ENCODE data around the gene LMF1.
A peak's percentile ranks its signal among the peaks of the same experiment; 100 is the strongest.

The LMF1 gene

GRCh38 chr16:986925-987582, 16.3 kb upstream of the LMF1 start:
- H3K9me3 Mint-ChIP-seq = no peaks in the 10 kb centered on the region
- H3K4me3 Mint-ChIP-seq = no peak overlapping the region
- no peak for ATAC-seq (replicated peaks)
- H3K27ac Mint-ChIP-seq = no peak overlapping the region
- peaks cover 5% of the 10 kb centered on the region for H3K36me3 Mint-ChIP-seq (ENCODE audit: insufficient read depth)
- peaks cover 0 to 4% of the 10 kb centered on the region in 2 donors for H3K4me1 Mint-ChIP-seq (ENCODE audit: low read depth in 2 of 2)
- no peak for DNase-seq
- peaks cover 7 to 11% of the 10 kb centered on the region in 2 donors for H3K27me3 Mint-ChIP-seq

GRCh38 chr16:986411-986810, 15.6 kb upstream of the LMF1 start:
- no peak overlapping the region for H3K4me3 Mint-ChIP-seq
- H3K9me3 Mint-ChIP-seq = no peaks in the 10 kb centered on the region
- no peak for DNase-seq
- peaks cover 7 to 11% of the 10 kb centered on the region in 2 donors for H3K27me3 Mint-ChIP-seq
- H3K27ac Mint-ChIP-seq = no peak overlapping the region
- no peak for ATAC-seq (replicated peaks)
- peaks cover 5% of the 10 kb centered on the region for H3K36me3 Mint-ChIP-seq (ENCODE audit: insufficient read depth)
- H3K4me1 Mint-ChIP-seq (ENCODE audit: low read depth in 2 of 2) = peaks cover 0 to 4% of the 10 kb centered on the region in 2 donors

- Mint-ChIP-seq H3K27me3 (peaks cover 7 to 17% of the 10 kb centered on the region in 2 donors), H3K27ac (no peak overlapping the region), H3K4me1 (ENCODE audit: low read depth in 2 of 2) (peaks cover 4 to 6% of the 10 kb centered on the region in 2 donors), H3K4me3 (no peak overlapping the region), H3K36me3 (ENCODE audit: insufficient read depth) (peaks cover 11% of the 10 kb centered on the region), H3K9me3 (no peaks in the 10 kb centered on the region)
- ATAC-seq (replicated peaks) (no peak), DNase-seq (no peak)
Measured at GRCh38 chr16:985646-986400, 15.0 kb upstream of the LMF1 start.

- Mint-ChIP-seq H3K27ac (no peak overlapping the region), H3K27me3 (peaks cover 7 to 20% of the 10 kb centered on the region in 2 donors), H3K9me3 (no peaks in the 10 kb centered on the region), H3K36me3 (ENCODE audit: insufficient read depth) (peaks cover 11% of the 10 kb centered on the region), H3K4me3 (no peak overlapping the region), H3K4me1 (ENCODE audit: low read depth in 2 of 2) (peaks cover 4 to 6% of the 10 kb centered on the region in 2 donors)
- DNase-seq = no peak
- no peak for ATAC-seq (replicated peaks)
Measured at GRCh38 chr16:984736-985636, 14.2 kb upstream of the LMF1 start.

- no peaks in the 10 kb centered on the region for H3K9me3 Mint-ChIP-seq
- H3K36me3 Mint-ChIP-seq (ENCODE audit: insufficient read depth) = peaks cover 15% of the 10 kb centered on the region
- H3K4me1 Mint-ChIP-seq (ENCODE audit: low read depth in 2 of 2) = peaks cover 4 to 10% of the 10 kb centered on the region in 2 donors
- no peak overlapping the region for H3K27ac Mint-ChIP-seq
- H3K4me3 Mint-ChIP-seq = no peak overlapping the region
- H3K27me3 Mint-ChIP-seq = peaks cover 7 to 27% of the 10 kb centered on the region in 2 donors
- ATAC-seq (replicated peaks) (no peak), DNase-seq (no peak)
Measured at GRCh38 chr16:984121-984694, 13.4 kb upstream of the LMF1 start.

- ATAC-seq (replicated peaks) (no peak), DNase-seq (no peak)
- no peaks in the 10 kb centered on the region for H3K9me3 Mint-ChIP-seq
Measured at GRCh38 chr16:983044-984030, 12.6 kb upstream of the LMF1 start.

GRCh38 chr16:982145-983043, 11.6 kb upstream of the LMF1 start:
- peak; percentile 36 for ATAC-seq (replicated peaks)
- peaks cover 16 to 46% of the 10 kb centered on the region in 2 donors for H3K27me3 Mint-ChIP-seq

More at GRCh38 chr16:983044-984030, 12.6 kb upstream of the LMF1 start:
- Mint-ChIP-seq H3K4me1 (ENCODE audit: low read depth in 2 of 2) (peaks cover 4 to 10% of the 10 kb centered on the region in 2 donors), H3K27me3 (peaks cover 9 to 36% of the 10 kb centered on the region in 2 donors), H3K27ac (peak overlapping the region in 1 of 2 donors; percentile 46), H3K4me3 (peak overlapping the region; percentile 64 to 71), H3K36me3 (ENCODE audit: insufficient read depth) (peaks cover 15% of the 10 kb centered on the region)

GRCh38 chr16:981695-982144, 10.9 kb upstream of the LMF1 start, which contains the start of gene SOX8:
SOX8 (plus strand) TSS chr16:981770; CDS start chr16:981923, 153 bp downstream.
- Mint-ChIP-seq H3K27ac (peak within 1 kb of the TSS; percentile 95 to 98), H3K4me3 (peak within 1 kb of the TSS; percentile 85 to 89), H3K27me3 (peaks cover 16 to 46% of the 10 kb centered on the region in 2 donors), H3K9me3 (no peaks in the 10 kb centered on the region), H3K4me1 (ENCODE audit: low read depth in 2 of 2) (peaks cover 4 to 10% of the 10 kb centered on the region in 2 donors), H3K36me3 (ENCODE audit: insufficient read depth) (peaks cover 15% of the 10 kb centered on the region)
- DNase-seq (no peak), ATAC-seq (replicated peaks) (no peak)

More at GRCh38 chr16:982145-983043, 11.6 kb upstream of the LMF1 start:
- Mint-ChIP-seq H3K36me3 (ENCODE audit: insufficient read depth) (peaks cover 15% of the 10 kb centered on the region), H3K4me3 (peak overlapping the region; percentile 64 to 71), H3K27ac (peak overlapping the region in 1 of 2 donors; percentile 46), H3K4me1 (ENCODE audit: low read depth in 2 of 2) (peaks cover 4 to 10% of the 10 kb centered on the region in 2 donors), H3K9me3 (no peaks in the 10 kb centered on the region)
- DNase-seq = no peak

- Mint-ChIP-seq H3K36me3 (ENCODE audit: insufficient read depth) (peaks cover 15% of the 10 kb centered on the region), H3K4me1 (ENCODE audit: low read depth in 2 of 2) (peaks cover 4 to 10% of the 10 kb centered on the region in 2 donors), H3K4me3 (peak overlapping the region in 1 of 2 donors; percentile 56), H3K9me3 (no peaks in the 10 kb centered on the region), H3K27me3 (peaks cover 16 to 46% of the 10 kb centered on the region in 2 donors), H3K27ac (no peak overlapping the region)
- no peak for DNase-seq
- ATAC-seq (replicated peaks) = no peak
Measured at GRCh38 chr16:980595-980854, 9.7 kb upstream of the LMF1 start.

GRCh38 chr16:979859-980594, 9.2 kb upstream of the LMF1 start:
- peaks cover 4 to 10% of the 10 kb centered on the region in 2 donors for H3K4me1 Mint-ChIP-seq (ENCODE audit: low read depth in 2 of 2)
- no peak for ATAC-seq (replicated peaks)
- peaks cover 16 to 46% of the 10 kb centered on the region in 2 donors for H3K27me3 Mint-ChIP-seq
- no peaks in the 10 kb centered on the region for H3K9me3 Mint-ChIP-seq
- no peak overlapping the region for H3K27ac Mint-ChIP-seq
- H3K36me3 Mint-ChIP-seq (ENCODE audit: insufficient read depth) = peaks cover 15% of the 10 kb centered on the region
- no peak for DNase-seq
- H3K4me3 Mint-ChIP-seq = peak overlapping the region; percentile 46 to 56

GRCh38 chr16:979147-979546, 8.4 kb upstream of the LMF1 start:
- Mint-ChIP-seq H3K4me3 (peak overlapping the region in 1 of 2 donors; percentile 31), H3K27me3 (peaks cover 16 to 46% of the 10 kb centered on the region in 2 donors), H3K36me3 (ENCODE audit: insufficient read depth) (peaks cover 15% of the 10 kb centered on the region), H3K9me3 (no peaks in the 10 kb centered on the region), H3K27ac (no peak overlapping the region), H3K4me1 (ENCODE audit: low read depth in 2 of 2) (peaks cover 4 to 10% of the 10 kb centered on the region in 2 donors)
- no peak for ATAC-seq (replicated peaks)
- DNase-seq = no peak

All from effector memory CD8-positive, alpha-beta T cell (primary cell).